HG03025 (cell line): ENCODE measurements around the gene SGSM1.

ENCODE experiments used
- ATAC-seq: cut with Tn5 transposase; IDR thresholded peaks from one replicate; pipeline ENCODE4 v1.9.1; 2021; ENCODE audit warnings: mild to moderate bottlenecking, moderate library complexity; ENCODE audit not compliant: unreplicated experiment, low FRiP score

SGSM1 gene

GRCh38 chr22:24807284-24807950 lies 1.4 kb downstream of the SGSM1 start:
- ATAC-seq: no peak

- ATAC-seq: no peak
Measured at GRCh38 chr22:24809331-24809730, 3.3 kb downstream of the SGSM1 start.

- no peak for ATAC-seq
Measured at GRCh38 chr22:24810043-24810749, 4.2 kb downstream of the SGSM1 start.

GRCh38 chr22:24812950-24813775 lies 7.2 kb downstream of the SGSM1 start:
- ATAC-seq: no peak

GRCh38 chr22:24813861-24814770 lies 8.1 kb downstream of the SGSM1 start:
- no peak for ATAC-seq

- ATAC-seq: no peak
Measured at GRCh38 chr22:24816806-24817205, 10.8 kb downstream of the SGSM1 start.

- ATAC-seq: no peak
Measured at GRCh38 chr22:24819487-24819886, 13.5 kb downstream of the SGSM1 start.

- ATAC-seq: no peak
Measured at GRCh38 chr22:24819911-24820461, 14.0 kb downstream of the SGSM1 start.

GRCh38 chr22:24822471-24822870 lies 16.5 kb downstream of the SGSM1 start:
- ATAC-seq: no peak

- no peak for ATAC-seq
Measured at GRCh38 chr22:24823787-24824186, 17.8 kb downstream of the SGSM1 start.

GRCh38 chr22:24824250-24824649 lies 18.2 kb downstream of the SGSM1 start:
- ATAC-seq: no peak

GRCh38 chr22:24824915-24825314 lies 18.9 kb downstream of the SGSM1 start:
- no peak for ATAC-seq

- no peak for ATAC-seq
Measured at GRCh38 chr22:24826710-24827285, 20.8 kb downstream of the SGSM1 start.

- no peak for ATAC-seq
Measured at GRCh38 chr22:24827296-24827695, 21.3 kb downstream of the SGSM1 start.

GRCh38 chr22:24830205-24830979 lies 24.4 kb downstream of the SGSM1 start:
- ATAC-seq: no peak

GRCh38 chr22:24831687-24832086 lies 25.7 kb downstream of the SGSM1 start:
- no peak for ATAC-seq

GRCh38 chr22:24833881-24834495 lies 28.0 kb downstream of the SGSM1 start:
- ATAC-seq: no peak

- ATAC-seq: no peak
Measured at GRCh38 chr22:24834845-24835570, 29.0 kb downstream of the SGSM1 start.
